ENCODE measurements around the gene SPOCK1. TPM values are rescaled to one million over a fixed set of nuclear protein-coding genes. Genes with fewer than 3 reads are reported as not detected.

Gene SPOCK1
- polyA plus RNA-seq, 1 donor: 6.3 TPM

- Histone ChIP-seq H3K9me3 (ENCODE audit: control insufficient read depth, low read depth, low read length) (no peaks in the 10 kb centered on the region), H3K27me3 (ENCODE audit: control insufficient read depth, insufficient read depth, low read length) (no peaks in the 10 kb centered on the region), H3K36me3 (ENCODE audit: control insufficient read depth, insufficient read depth, low read length) (no peaks in the 10 kb centered on the region), H3K27ac (ENCODE audit: low read length) (no peak overlapping the region), H3K4me3 (ENCODE audit: low read length) (no peak overlapping the region), H3K4me1 (ENCODE audit: control insufficient read depth, insufficient read depth, low read length) (no peaks in the 10 kb centered on the region)
- no peak for DNase-seq
- no CpG with 5 or more reads among the region's 1 CpG for WGBS (ENCODE audit: insufficient coverage, low lambda C conversion rate)
Observed at GRCh38 chr5:137291031-137291430, 208.1 kb downstream of the SPOCK1 start.

DNA sequence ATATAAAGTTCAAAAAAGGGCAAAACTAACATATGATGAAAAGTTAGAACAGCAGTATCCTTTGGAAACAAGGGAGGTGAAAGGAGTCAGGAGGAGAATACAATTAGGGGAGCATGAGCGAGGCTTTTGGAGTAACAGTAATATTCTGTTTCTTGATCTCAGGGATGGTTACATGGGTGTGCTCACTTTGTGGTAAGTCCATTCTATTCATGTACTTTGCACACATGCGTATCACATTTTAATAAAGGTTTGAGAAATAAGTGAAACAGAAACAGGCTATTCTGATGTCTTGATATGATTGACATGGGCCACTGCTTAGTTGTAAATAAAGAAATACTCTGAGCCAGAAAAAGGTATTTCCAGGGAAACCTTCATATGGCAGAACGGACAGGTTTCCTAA is 208.8 kb downstream of the SPOCK1 start:
- Histone ChIP-seq H3K27me3 (ENCODE audit: control insufficient read depth, insufficient read depth, low read length) (no peaks in the 10 kb centered on the region), H3K27ac (ENCODE audit: low read length) (no peak overlapping the region), H3K4me3 (ENCODE audit: low read length) (no peak overlapping the region), H3K9me3 (ENCODE audit: control insufficient read depth, low read depth, low read length) (no peaks in the 10 kb centered on the region), H3K36me3 (ENCODE audit: control insufficient read depth, insufficient read depth, low read length) (no peaks in the 10 kb centered on the region), H3K4me1 (ENCODE audit: control insufficient read depth, insufficient read depth, low read length) (no peaks in the 10 kb centered on the region)
- no peak for DNase-seq
- WGBS (ENCODE audit: insufficient coverage, low lambda C conversion rate): no CpG with 5 or more reads among the region's 3 CpGs

DNA sequence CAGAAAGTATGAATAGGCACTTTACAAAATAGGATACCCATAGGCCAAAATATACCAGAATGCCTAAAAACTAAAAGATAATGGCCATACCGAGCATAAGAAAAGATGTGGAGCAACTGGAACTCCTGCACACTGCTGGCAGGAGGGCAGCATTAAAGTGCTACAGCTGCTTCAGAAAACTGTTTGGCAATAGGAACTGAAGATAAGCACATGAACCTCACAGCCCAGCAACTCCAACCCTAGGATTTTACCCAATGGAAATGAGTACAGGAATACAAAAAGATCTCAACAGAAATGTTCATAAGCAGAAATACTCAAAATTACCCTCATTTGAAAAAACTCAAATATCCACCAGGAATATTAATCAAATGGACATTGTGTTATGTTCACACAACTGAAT is 209.3 kb downstream of the SPOCK1 start:
- WGBS (ENCODE audit: insufficient coverage, low lambda C conversion rate): 80% methylated on average over 1 of the region's 1 CpG

DNA sequence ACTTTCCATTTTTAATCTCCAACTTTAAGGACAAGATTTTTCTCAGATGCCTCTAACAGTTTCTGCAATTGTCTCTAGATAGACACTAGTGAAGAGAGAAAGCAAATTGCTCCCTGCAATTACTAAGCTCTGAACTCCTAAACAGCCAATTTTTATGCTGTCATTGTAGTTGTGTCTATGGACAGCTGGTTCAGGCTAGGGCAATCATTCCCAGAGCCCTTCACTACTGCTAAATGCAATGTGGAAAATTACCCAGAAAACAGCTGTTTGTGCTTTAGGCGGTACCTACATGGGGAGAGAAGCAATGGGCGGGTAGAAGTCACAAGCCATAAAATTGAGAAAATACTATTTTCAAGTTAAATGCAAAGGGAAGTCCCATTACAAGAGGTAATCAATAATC is 211.6 kb downstream of the SPOCK1 start:
- Histone ChIP-seq H3K9me3 (ENCODE audit: control insufficient read depth, low read depth, low read length) (no peaks in the 10 kb centered on the region), H3K4me3 (ENCODE audit: low read length) (no peak overlapping the region), H3K4me1 (ENCODE audit: control insufficient read depth, insufficient read depth, low read length) (no peaks in the 10 kb centered on the region), H3K27ac (ENCODE audit: low read length) (no peak overlapping the region), H3K27me3 (ENCODE audit: control insufficient read depth, insufficient read depth, low read length) (no peaks in the 10 kb centered on the region), H3K36me3 (ENCODE audit: control insufficient read depth, insufficient read depth, low read length) (no peaks in the 10 kb centered on the region)
- 100% methylated on average over 2 of the region's 2 CpGs for WGBS (ENCODE audit: insufficient coverage, low lambda C conversion rate)
- DNase-seq: no peak

More for the DNA sequence above, 209.3 kb downstream of the SPOCK1 start:
- Histone ChIP-seq H3K9me3 (ENCODE audit: control insufficient read depth, low read depth, low read length) (no peaks in the 10 kb centered on the region), H3K27ac (ENCODE audit: low read length) (no peak overlapping the region), H3K4me1 (ENCODE audit: control insufficient read depth, insufficient read depth, low read length) (no peaks in the 10 kb centered on the region), H3K36me3 (ENCODE audit: control insufficient read depth, insufficient read depth, low read length) (no peaks in the 10 kb centered on the region), H3K27me3 (ENCODE audit: control insufficient read depth, insufficient read depth, low read length) (no peaks in the 10 kb centered on the region), H3K4me3 (ENCODE audit: low read length) (no peak overlapping the region)
- no peak for DNase-seq

GRCh38 chr5:137286025-137286610 is 213.0 kb downstream of the SPOCK1 start:
- no peaks in the 10 kb centered on the region for H3K27me3 ChIP-seq (ENCODE audit: control insufficient read depth, insufficient read depth, low read length)
- H3K36me3 ChIP-seq (ENCODE audit: control insufficient read depth, insufficient read depth, low read length): no peaks in the 10 kb centered on the region
- no peaks in the 10 kb centered on the region for H3K4me1 ChIP-seq (ENCODE audit: control insufficient read depth, insufficient read depth, low read length)
- H3K9me3 ChIP-seq (ENCODE audit: control insufficient read depth, low read depth, low read length): no peaks in the 10 kb centered on the region
- H3K27ac ChIP-seq (ENCODE audit: low read length): no peak overlapping the region
- no CpG with 5 or more reads among the region's 4 CpGs for WGBS (ENCODE audit: insufficient coverage, low lambda C conversion rate)
- no peak overlapping the region for H3K4me3 ChIP-seq (ENCODE audit: low read length)
- DNase-seq: no peak

GRCh38 chr5:137283801-137284200 is 215.3 kb downstream of the SPOCK1 start:
- no peak for DNase-seq
- no peaks in the 10 kb centered on the region for H3K27me3 ChIP-seq (ENCODE audit: control insufficient read depth, insufficient read depth, low read length)
- no peaks in the 10 kb centered on the region for H3K9me3 ChIP-seq (ENCODE audit: control insufficient read depth, low read depth, low read length)
- H3K4me1 ChIP-seq (ENCODE audit: control insufficient read depth, insufficient read depth, low read length): no peaks in the 10 kb centered on the region
- H3K4me3 ChIP-seq (ENCODE audit: low read length): no peak overlapping the region
- no CpG with 5 or more reads among the region's 2 CpGs for WGBS (ENCODE audit: insufficient coverage, low lambda C conversion rate)
- H3K36me3 ChIP-seq (ENCODE audit: control insufficient read depth, insufficient read depth, low read length): no peaks in the 10 kb centered on the region
- no peak overlapping the region for H3K27ac ChIP-seq (ENCODE audit: low read length)

GRCh38 chr5:137282216-137282615 is 216.9 kb downstream of the SPOCK1 start:
- Histone ChIP-seq H3K9me3 (ENCODE audit: control insufficient read depth, low read depth, low read length) (no peaks in the 10 kb centered on the region), H3K27ac (ENCODE audit: low read length) (no peak overlapping the region), H3K27me3 (ENCODE audit: control insufficient read depth, insufficient read depth, low read length) (no peaks in the 10 kb centered on the region), H3K4me1 (ENCODE audit: control insufficient read depth, insufficient read depth, low read length) (no peaks in the 10 kb centered on the region), H3K36me3 (ENCODE audit: control insufficient read depth, insufficient read depth, low read length) (no peaks in the 10 kb centered on the region), H3K4me3 (ENCODE audit: low read length) (no peak overlapping the region)
- DNase-seq: no peak
- WGBS (ENCODE audit: insufficient coverage, low lambda C conversion rate): no CpG with 5 or more reads among the region's 5 CpGs

GRCh38 chr5:137281201-137281600 is 217.9 kb downstream of the SPOCK1 start:
- H3K36me3 ChIP-seq (ENCODE audit: control insufficient read depth, insufficient read depth, low read length): no peaks in the 10 kb centered on the region
- H3K27me3 ChIP-seq (ENCODE audit: control insufficient read depth, insufficient read depth, low read length): no peaks in the 10 kb centered on the region
- H3K4me1 ChIP-seq (ENCODE audit: control insufficient read depth, insufficient read depth, low read length): no peaks in the 10 kb centered on the region
- no peak overlapping the region for H3K4me3 ChIP-seq (ENCODE audit: low read length)
- H3K27ac ChIP-seq (ENCODE audit: low read length): no peak overlapping the region
- no CpG with 5 or more reads among the region's 1 CpG for WGBS (ENCODE audit: insufficient coverage, low lambda C conversion rate)
- no peak for DNase-seq
- no peaks in the 10 kb centered on the region for H3K9me3 ChIP-seq (ENCODE audit: control insufficient read depth, low read depth, low read length)

- WGBS (ENCODE audit: insufficient coverage, low lambda C conversion rate): no CpG with 5 or more reads among the region's 3 CpGs
- Histone ChIP-seq H3K27ac (ENCODE audit: low read length) (no peak overlapping the region), H3K9me3 (ENCODE audit: control insufficient read depth, low read depth, low read length) (no peaks in the 10 kb centered on the region), H3K27me3 (ENCODE audit: control insufficient read depth, insufficient read depth, low read length) (no peaks in the 10 kb centered on the region), H3K4me3 (ENCODE audit: low read length) (no peak overlapping the region), H3K4me1 (ENCODE audit: control insufficient read depth, insufficient read depth, low read length) (no peaks in the 10 kb centered on the region), H3K36me3 (ENCODE audit: control insufficient read depth, insufficient read depth, low read length) (no peaks in the 10 kb centered on the region)
- no peak for DNase-seq
Observed at GRCh38 chr5:137280656-137281055, 218.5 kb downstream of the SPOCK1 start.

- H3K27ac ChIP-seq (ENCODE audit: low read length): no peak overlapping the region
- DNase-seq: peak in 1 of 2 donors; percentile 65
- H3K36me3 ChIP-seq (ENCODE audit: control insufficient read depth, insufficient read depth, low read length): no peaks in the 10 kb centered on the region
- no peak overlapping the region for H3K4me3 ChIP-seq (ENCODE audit: low read length)
- H3K4me1 ChIP-seq (ENCODE audit: control insufficient read depth, insufficient read depth, low read length): no peaks in the 10 kb centered on the region
- no peaks in the 10 kb centered on the region for H3K27me3 ChIP-seq (ENCODE audit: control insufficient read depth, insufficient read depth, low read length)
- H3K9me3 ChIP-seq (ENCODE audit: control insufficient read depth, low read depth, low read length): no peaks in the 10 kb centered on the region
- WGBS (ENCODE audit: insufficient coverage, low lambda C conversion rate): no CpG with 5 or more reads among the region's 6 CpGs
Observed at GRCh38 chr5:137279521-137280231, 219.4 kb downstream of the SPOCK1 start.

DNA sequence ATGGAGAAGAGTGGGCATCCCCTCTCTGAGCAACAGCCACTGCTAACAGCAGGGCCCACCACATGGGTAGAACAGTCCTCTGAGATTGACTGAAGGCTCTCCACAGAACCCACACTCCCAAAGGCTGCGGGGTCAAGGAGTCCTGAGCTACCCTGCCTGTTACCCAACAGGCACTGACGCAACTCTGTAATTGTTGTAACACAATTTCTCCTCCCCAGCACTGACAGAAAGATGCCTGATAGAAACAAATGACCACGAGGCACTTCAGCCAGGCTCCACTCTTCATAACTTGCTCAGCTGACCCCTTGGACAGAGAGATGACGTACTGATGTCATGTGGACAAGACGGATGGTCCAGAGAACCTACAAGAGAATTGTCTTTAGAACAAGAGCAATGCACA is 220.7 kb downstream of the SPOCK1 start:
- WGBS (ENCODE audit: insufficient coverage, low lambda C conversion rate): no CpG with 5 or more reads among the region's 5 CpGs
- Histone ChIP-seq H3K4me3 (ENCODE audit: low read length) (no peak overlapping the region), H3K4me1 (ENCODE audit: control insufficient read depth, insufficient read depth, low read length) (peaks cover 6% of the 10 kb centered on the region), H3K27ac (ENCODE audit: low read length) (no peak overlapping the region), H3K36me3 (ENCODE audit: control insufficient read depth, insufficient read depth, low read length) (no peaks in the 10 kb centered on the region), H3K27me3 (ENCODE audit: control insufficient read depth, insufficient read depth, low read length) (no peaks in the 10 kb centered on the region), H3K9me3 (ENCODE audit: control insufficient read depth, low read depth, low read length) (no peaks in the 10 kb centered on the region)
- DNase-seq: peak in 1 of 2 donors; percentile 8
